Gastrocnemius medialis (tissue), 4 donors: ENCODE data around the gene ARL5A. TPM values are rescaled to one million over a fixed set of nuclear protein-coding genes. Genes with fewer than 3 reads are reported as not detected.

ENCODE experiments used
- ATAC-seq, 2 donors: fragments of 150-250 bp; one replicate each; pipeline ENCODE4 v1.9.1; 2016
- DNase-seq, 2 donors: peaks; one replicate each; pipeline ENCODE4 v3.0.0-alpha.2; 2019
- H3K27ac ChIP-seq, 4 donors: fragments of 200-600 bp; sonication (generic); 1 replicate in 1 of 4; 2 replicates in 3 of 4; pipeline ENCODE4 v1.5.1; 2016 to 2018; ENCODE audit warnings: mild to moderate bottlenecking in 2 of 4, moderate library complexity in 1 of 4
- H3K27me3 ChIP-seq, 3 donors: fragments of 200-600 bp; sonication (generic) in 2 of 3; 1 replicate in 1 of 3; 2 replicates in 2 of 3; pipeline versions ENCODE4 v1.5.1 to v1.6.0; 2016 to 2019; ENCODE audit warnings: mild to moderate bottlenecking in 1 of 3, moderate library complexity in 1 of 3
- H3K36me3 ChIP-seq, 2 donors: fragments of 200-600 bp; sonication (generic) in 1 of 2; one replicate each; pipeline ENCODE4 v1.5.1; 2017 to 2018
- H3K4me1 ChIP-seq, 2 donors: fragments of 200-600 bp; sonication (generic) in 1 of 2; one replicate each; pipeline ENCODE4 v1.5.1; 2016 to 2017; ENCODE audit warnings: mild to moderate bottlenecking in 2 of 2
- H3K4me3 ChIP-seq, 4 donors: fragments of 200-600 bp; sonication (generic) in 3 of 4; 1 replicate in 1 of 4; 2 replicates in 3 of 4; pipeline ENCODE4 v1.5.1; 2016 to 2019; ENCODE audit warnings: mild to moderate bottlenecking in 2 of 4
- H3K9me3 ChIP-seq, 3 donors: fragments of 200-600 bp; sonication (generic) in 2 of 3; 1 replicate in 1 of 3; 2 replicates in 2 of 3; pipeline ENCODE4 v1.5.1; 2016 to 2019
- CTCF ChIP-seq, 5 experiments: fragments of 450-650 bp in 3 of 5; fragments of 200-600 bp in 2 of 5; sonication (generic) in 2 of 5; IDR thresholded peaks in 4 of 5; conservative IDR thresholded peaks in 1 of 5; 1 replicate in 4 of 5; 2 replicates in 1 of 5; pipeline ENCODE4 v1.5.1; 2016 to 2019; ENCODE audit warnings: antibody characterized with exemption in 5 of 5, mild to moderate bottlenecking in 3 of 5, moderate library complexity in 3 of 5
- POLR2A ChIP-seq, 2 donors: fragments of 450-650 bp; IDR thresholded peaks; one replicate each; pipeline ENCODE4 v1.6.1; 2017; ENCODE audit warnings: antibody characterized with exemption in 2 of 2, mild to moderate bottlenecking in 2 of 2, moderate library complexity in 2 of 2
- in situ Hi-C, 4 donors: fragments of 200-750 bp; cut with MboI; loops; one replicate each; pipeline versions ENCODE4 v1.15.0 to v1.8.0; 2017; ENCODE audit warnings: low sequenced_read_pairs in 4 of 4
- intact Hi-C: fragments of 100-400 bp; cut with DNase I; formaldehyde crosslinking; loops from one replicate; pipeline ENCODE4 v1.15.1; 2023; ENCODE audit warnings: low total_unique reads
- total RNA-seq, 4 donors: library from RNA; depleted of rRNA; stranded (reverse); fragments of >200 nt; gene quantifications; one replicate each; pipeline versions ENCODE4 v1.1.0 to v1.2.3, GENCODE V29; 2016

ARL5A gene
- total RNA-seq, 4 donors from 2014 or later = 45.0 to 81.7 (median 60.6) TPM

GRCh38 chr2:151845884-151846283, 17.7 kb upstream of the ARL5A start:
- intact Hi-C loops (no loop called here), in situ Hi-C loops (loop anchor here in 3 of 4 donors (10.0 to 25.0 kb wide), 3 partner anchors 149 to 866 kb away; partner anchors contain the start of genes ARL6IP6 (in 1 of the 3) and PRPF40A (in 1 of the 3))
- Histone ChIP-seq H3K4me1 (no peaks in the 10 kb centered on the region), H3K27ac (no peak overlapping the region), H3K36me3 (no peaks in the 10 kb centered on the region), H3K27me3 (no peaks in the 10 kb centered on the region), H3K4me3 (no peak overlapping the region), H3K9me3 (no peaks in the 10 kb centered on the region)
- DNase-seq (no peak), ATAC-seq (no peak)
- TF ChIP-seq POLR2A (IDR thresholded peaks at IDR 0.05) = no peak
- TF ChIP-seq CTCF (IDR thresholded peaks at IDR 0.05 in 4 of 5, conservative IDR thresholded peaks at IDR 0.05 in 1 of 5) = no peak

GRCh38 chr2:151845481-151845880, 17.3 kb upstream of the ARL5A start:
- H3K4me1 ChIP-seq = no peaks in the 10 kb centered on the region
- no peak overlapping the region for H3K27ac ChIP-seq
- no peaks in the 10 kb centered on the region for H3K36me3 ChIP-seq
- intact Hi-C loops (no loop called here), in situ Hi-C loops (loop anchor here in 3 of 4 donors (10.0 to 25.0 kb wide), 3 partner anchors 149 to 867 kb away; partner anchors contain the start of genes ARL6IP6 (in 1 of the 3) and PRPF40A (in 1 of the 3))
- DNase-seq = no peak
- ATAC-seq = no peak
- H3K4me3 ChIP-seq = no peak overlapping the region
- TF ChIP-seq CTCF (IDR thresholded peaks at IDR 0.05 in 4 of 5, conservative IDR thresholded peaks at IDR 0.05 in 1 of 5) = no peak
- no peak for TF ChIP-seq POLR2A (IDR thresholded peaks at IDR 0.05)
- H3K9me3 ChIP-seq = no peaks in the 10 kb centered on the region
- no peaks in the 10 kb centered on the region for H3K27me3 ChIP-seq

- ATAC-seq (no peak), DNase-seq (no peak)
- in situ Hi-C loops (loop anchor here in 3 of 4 donors (10.0 to 25.0 kb wide), 3 partner anchors 150 to 868 kb away; partner anchors contain the start of genes ARL6IP6 (in 1 of the 3) and PRPF40A (in 1 of the 3)), intact Hi-C loops (no loop called here)
- Histone ChIP-seq H3K4me3 (no peak overlapping the region), H3K36me3 (no peaks in the 10 kb centered on the region), H3K4me1 (no peaks in the 10 kb centered on the region), H3K27ac (no peak overlapping the region), H3K27me3 (no peaks in the 10 kb centered on the region), H3K9me3 (no peaks in the 10 kb centered on the region)
- TF ChIP-seq POLR2A (IDR thresholded peaks at IDR 0.05) (no peak), CTCF (IDR thresholded peaks at IDR 0.05 in 4 of 5, conservative IDR thresholded peaks at IDR 0.05 in 1 of 5) (no peak)
These were observed 16.1 kb upstream of the ARL5A start for GRCh38 chr2:151844211-151844896.

GRCh38 chr2:151843691-151844061, 15.5 kb upstream of the ARL5A start:
- intact Hi-C loops = no loop called here
- Histone ChIP-seq H3K4me1 (no peaks in the 10 kb centered on the region), H3K27ac (no peak overlapping the region), H3K27me3 (no peaks in the 10 kb centered on the region), H3K9me3 (no peaks in the 10 kb centered on the region), H3K4me3 (no peak overlapping the region), H3K36me3 (no peaks in the 10 kb centered on the region)
- no peak for DNase-seq
- TF ChIP-seq CTCF (IDR thresholded peaks at IDR 0.05 in 4 of 5, conservative IDR thresholded peaks at IDR 0.05 in 1 of 5) (no peak), POLR2A (IDR thresholded peaks at IDR 0.05) (no peak)
- no peak for ATAC-seq
- in situ Hi-C loops = loop anchor here in 3 of 4 donors (10.0 to 25.0 kb wide), 3 partner anchors 151 to 869 kb away; partner anchors contain the start of genes ARL6IP6 (in 1 of the 3) and PRPF40A (in 1 of the 3)
